T-helper 1 cell (primary cell): ENCODE data around the gene DNAJC28.
"Not testable (repeated sequence)": the region's sequence is repeated elsewhere in the genome, so short reads cannot be mapped to it uniquely, and the experiment has no call there.

Experiments used
- DNase-seq, 5 donors: peaks; one replicate each; pipeline ENCODE4 v3.0.0-alpha.2; 2012 to 2020
- total RNA-seq, 4 donors: gene quantifications; one replicate each; lab custom pipeline; 2026; lab: John Stamatoyannopoulos, UW

Gene DNAJC28, protein sequence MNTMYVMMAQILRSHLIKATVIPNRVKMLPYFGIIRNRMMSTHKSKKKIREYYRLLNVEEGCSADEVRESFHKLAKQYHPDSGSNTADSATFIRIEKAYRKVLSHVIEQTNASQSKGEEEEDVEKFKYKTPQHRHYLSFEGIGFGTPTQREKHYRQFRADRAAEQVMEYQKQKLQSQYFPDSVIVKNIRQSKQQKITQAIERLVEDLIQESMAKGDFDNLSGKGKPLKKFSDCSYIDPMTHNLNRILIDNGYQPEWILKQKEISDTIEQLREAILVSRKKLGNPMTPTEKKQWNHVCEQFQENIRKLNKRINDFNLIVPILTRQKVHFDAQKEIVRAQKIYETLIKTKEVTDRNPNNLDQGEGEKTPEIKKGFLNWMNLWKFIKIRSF
- total RNA-seq, result 0.54 to 1.2 (median 0.68) reads per million in 4 donors

DNA sequence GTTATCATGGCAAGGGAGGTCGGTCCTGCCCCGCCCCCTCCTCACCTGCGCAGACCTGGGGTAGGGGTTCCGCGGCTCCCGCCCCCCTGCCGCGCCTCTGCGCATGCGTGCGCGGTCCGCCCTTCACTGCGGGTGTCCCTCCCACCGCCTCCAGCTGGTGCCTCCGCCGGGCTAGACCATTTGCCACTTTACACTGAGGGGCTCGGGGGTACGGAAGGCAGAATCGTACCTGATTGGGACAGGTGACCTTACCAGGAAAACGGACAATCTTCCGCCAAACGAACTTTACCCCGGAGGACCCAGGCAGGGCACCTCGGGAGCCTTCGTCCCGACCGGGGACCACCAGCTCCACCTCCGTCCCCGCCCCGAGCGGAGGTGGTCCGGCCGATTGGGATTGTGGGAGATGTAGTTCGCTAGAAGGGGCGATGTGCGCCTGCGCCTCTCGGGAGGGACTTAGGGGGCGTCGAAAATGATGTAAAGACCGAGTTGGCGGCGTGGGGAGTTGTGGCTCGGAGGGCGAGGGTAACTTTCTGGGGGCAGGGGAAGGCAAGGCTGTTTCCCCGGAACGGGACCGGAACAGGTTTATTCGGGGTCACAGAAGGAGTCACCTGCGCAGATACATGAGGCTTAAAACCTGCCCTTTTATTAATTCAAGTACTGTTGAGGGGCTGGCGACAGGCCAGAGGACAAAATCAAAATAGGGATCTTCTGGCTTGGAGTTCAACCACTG is at the start of gene DNAJC28:
DNAJC28 (minus strand) TSS at position 344 of the 730 bp plus-strand sequence. CDS start 2,323 bp downstream, outside the sequence.
- peak; percentile 85 to 93 (median 88) for DNase-seq

DNA sequence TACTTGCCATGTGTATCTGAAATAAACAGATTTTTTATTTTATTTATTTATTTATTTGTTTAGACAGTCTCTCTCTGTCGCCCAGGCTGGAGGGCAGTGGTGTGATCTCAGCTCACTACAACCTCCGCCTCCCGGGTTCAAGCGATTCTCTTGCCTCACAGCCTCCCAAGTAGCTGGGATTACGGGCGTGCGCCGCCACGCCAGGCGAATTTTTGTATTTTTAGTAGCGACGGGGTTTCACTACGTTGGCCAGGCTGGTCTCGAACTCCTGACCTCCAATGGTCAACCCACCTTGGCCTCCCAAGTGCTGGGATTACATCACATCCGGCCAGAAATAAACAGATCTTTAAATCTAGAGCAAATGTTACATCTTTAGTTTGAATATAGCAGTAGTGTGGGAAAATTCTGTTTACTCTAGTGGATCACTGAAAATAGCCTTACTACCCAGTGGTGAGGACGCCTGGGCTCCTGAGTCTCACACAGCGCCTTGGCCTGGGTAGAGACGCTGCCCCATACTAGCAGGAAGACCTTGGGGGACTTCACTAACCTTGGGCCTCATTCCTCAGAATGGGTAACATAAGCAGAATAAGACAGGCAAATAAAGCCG is 49.7 kb upstream of the DNAJC28 start:
- DNase-seq, result peak in 1 of 5 donors; percentile 33

DNA sequence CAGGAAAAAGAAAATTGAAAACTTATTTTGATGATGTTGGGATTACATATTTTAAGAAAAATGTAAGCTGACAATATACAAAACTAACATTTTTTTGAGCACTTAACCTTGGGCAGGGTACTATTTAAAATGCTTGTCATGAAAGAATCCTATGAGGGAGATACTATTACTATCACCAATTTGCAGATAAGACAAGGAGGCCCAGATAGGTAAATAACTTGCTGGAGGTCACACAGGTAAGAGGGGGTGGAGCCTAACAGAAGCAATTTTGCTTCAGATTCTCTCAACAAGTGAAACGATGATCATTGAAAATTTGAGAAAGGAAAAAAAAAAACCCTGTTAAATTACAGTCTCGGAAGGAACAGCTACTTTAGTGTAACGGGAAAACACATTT is 49.2 kb upstream of the DNAJC28 start:
- no peak for DNase-seq

DNA sequence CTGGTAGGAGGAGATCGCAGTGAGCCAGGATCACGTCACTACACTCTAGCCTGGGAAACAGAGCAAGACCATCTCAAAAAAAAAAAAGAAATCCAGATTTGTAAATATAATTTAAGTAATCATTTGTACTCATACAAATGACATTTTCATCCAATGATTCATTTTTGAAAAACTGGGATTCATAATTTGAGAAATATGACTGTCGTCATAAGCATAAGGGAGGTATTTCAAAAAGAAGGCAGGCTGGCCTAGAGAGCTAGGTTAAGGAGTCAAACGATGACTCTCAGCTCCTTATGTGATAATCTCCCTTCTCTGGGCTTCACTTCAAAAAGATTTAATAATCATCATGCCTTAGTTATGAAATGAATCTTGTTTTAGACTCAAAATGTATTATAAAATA is 48.1 kb upstream of the DNAJC28 start:
- no peak for DNase-seq

DNA sequence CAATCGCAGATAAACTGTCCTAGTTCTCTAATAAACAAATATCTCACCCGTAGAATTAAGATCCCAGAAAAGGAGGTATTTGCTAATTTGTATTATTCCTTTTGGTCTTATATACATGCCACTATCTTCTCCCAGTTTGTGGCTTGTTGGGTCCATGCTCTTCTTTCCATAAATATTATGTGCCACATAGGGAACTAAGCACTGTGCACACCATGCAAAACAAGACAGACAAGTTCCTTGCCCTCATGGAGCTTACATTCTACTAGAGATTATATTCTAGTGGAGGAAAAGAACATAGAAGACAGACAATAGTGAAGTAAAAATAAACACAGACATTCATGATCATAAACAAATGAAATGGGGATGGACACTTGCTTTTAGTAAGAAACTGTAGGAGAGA is 45.7 kb upstream of the DNAJC28 start:
- DNase-seq, result no peak

DNA sequence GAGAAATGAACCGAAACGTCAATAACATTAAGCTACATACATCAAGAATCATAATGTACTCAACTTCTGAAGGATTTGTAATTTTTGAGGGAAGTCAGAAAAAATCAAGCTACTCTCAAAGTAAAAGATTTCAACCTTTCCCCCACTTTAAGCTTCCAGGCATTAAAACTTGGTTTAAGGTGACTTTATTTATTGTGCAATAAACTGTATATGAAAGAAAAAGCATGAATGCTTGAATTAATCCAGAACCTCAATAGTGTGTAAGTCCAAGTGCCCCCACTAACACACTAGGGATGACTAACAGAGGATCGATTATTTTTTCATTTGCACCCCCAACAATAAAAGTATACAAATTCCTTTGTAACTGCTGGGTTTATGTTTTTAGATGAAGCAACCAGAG is 39.5 kb upstream of the DNAJC28 start:
- DNase-seq, result no peak

DNA sequence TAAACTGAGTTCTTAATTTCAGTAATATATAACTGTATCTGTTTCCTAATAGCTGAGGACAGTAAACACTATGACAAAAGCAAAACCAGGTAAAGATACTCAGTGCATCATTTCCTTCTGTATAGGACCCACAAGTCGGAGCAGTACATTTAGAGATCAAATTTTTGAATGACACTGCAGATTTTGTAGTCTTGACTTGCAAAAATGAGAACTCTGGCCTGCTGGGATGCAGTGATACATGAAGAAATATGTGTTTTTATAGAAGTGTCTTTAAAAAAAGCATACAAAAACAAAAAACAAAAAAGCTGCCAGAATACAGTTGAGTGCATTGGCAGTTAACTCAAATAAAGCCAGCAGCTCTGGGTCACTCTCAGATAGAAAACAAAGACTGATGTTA is 31.4 kb upstream of the DNAJC28 start:
- no peak for DNase-seq

DNA sequence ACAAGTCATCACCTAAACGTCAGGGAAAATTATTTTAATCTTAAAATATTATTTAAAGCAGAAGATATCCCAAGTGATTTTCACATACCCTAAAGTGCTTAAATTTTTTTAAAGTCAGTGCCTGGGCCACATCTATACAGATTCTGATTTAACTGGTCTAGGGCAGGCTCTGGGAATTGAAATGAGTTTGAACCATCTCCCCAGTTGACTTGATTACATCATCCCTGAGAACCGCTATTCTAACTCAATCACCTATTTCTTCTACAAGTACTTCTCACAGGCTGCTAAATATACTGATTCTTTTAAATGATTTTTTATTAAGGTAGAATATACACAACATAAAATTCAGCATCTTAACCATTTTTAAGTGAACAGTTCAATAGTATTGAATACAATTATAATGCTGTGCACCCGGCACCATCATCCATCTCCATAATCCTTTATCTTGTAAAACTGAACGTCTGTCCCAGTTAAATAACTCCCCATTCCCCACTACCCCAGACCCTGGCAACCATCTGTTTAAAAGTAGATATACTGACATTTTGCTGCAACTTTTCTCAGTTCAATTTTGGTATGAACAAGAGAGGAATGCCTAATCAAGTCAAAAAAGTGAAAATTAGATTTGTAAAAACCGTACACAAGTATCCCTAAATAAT is 30.9 kb upstream of the DNAJC28 start:
- no peak for DNase-seq

DNA sequence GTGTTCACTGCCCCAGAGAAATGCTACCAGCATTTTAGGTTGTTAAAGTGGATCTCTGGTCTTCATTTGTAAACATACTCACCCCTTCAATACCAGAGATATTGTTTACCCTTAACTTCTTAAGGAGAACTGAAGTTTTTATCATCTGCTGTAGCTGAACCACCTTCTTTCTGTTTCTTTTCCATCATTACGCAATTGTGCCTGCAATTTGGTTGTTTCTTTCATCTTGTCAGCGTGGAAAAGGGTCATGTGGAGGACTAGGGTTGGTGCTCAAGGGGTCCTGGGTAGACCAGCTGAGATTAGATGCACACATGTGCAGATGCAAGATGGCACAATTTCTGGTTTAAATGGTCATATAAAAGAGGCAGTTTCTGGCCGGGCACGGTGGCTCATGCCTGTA is 27.4 kb upstream of the DNAJC28 start:
- no peak for DNase-seq

DNA sequence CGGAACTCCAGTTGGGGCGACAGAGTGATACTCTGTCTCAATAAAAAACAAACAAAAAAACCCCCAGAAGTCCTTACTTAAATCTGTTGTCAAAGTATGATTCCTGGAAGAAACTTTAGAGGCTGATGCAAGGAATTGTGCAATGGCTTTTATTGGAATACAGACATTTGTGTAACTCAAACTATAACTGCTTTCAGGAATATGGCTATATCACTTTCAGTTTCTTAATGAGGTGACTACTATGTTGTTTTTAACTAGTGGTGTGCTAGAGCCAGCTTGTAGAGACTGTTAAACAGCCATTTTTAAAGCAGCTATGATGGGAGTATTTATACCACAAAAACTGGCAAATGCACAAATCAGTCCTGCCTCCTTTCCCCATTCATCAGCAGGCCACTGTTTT is 22.7 kb upstream of the DNAJC28 start:
- DNase-seq, result peak in 1 of 5 donors; percentile 23

DNA sequence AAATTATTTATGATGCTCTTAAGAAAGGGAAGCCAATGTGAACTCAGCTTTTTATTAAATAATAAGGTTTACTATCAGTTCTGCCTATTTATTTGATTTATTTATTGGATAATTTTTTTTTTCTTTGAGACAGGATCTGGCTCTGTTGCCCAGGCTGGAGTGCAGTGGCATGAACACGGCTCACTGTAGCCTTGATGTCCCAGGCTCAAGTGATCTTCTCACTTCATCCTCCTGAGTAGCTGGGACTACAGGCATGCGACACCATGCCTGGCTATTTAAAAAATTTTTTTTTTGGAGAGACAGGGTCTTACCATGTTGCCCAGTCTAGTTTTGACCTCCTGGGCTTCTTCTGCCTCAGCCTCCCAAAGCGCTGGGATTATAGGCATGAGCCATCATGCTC is 21.0 kb upstream of the DNAJC28 start:
- DNase-seq, result no peak

DNA sequence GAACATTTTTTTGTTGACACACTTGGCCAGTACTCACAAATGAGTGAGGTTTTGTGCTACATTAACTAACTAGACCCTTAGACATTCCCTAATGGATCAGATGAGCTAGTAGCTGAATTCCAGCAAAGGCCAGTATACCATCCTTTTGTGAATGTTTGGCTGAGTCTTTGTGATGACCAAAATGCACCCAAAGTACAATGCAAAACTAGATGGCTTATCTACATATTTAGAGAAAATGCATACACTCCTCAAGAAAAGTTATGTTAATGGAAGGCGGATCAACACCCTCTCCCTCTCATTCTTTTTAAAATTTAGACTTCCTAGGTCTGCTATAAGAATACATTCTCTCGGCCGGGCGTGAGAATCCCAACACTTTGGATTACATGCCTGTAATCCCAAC is 20.1 kb upstream of the DNAJC28 start:
- DNase-seq, result no peak

DNA sequence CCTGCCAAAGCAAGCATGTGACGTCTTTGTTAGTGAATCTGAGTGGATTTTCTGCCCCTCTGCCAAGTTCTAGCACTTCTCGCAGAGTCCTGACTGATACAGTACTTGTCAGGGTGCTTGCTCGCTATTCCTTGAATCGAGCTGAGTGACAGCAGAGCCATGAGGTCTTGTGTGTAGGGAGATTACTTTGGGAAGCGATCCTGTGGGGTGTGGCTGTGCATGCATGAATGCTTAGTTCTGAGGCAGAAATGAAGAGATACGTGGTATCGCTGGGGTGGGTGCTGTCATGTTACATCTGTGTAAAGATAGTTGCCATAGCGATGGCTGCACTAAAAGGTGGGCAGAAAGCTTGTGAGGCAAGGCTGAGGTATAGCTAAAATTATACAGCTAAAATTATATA is 19.3 kb upstream of the DNAJC28 start:
- no peak for DNase-seq

DNA sequence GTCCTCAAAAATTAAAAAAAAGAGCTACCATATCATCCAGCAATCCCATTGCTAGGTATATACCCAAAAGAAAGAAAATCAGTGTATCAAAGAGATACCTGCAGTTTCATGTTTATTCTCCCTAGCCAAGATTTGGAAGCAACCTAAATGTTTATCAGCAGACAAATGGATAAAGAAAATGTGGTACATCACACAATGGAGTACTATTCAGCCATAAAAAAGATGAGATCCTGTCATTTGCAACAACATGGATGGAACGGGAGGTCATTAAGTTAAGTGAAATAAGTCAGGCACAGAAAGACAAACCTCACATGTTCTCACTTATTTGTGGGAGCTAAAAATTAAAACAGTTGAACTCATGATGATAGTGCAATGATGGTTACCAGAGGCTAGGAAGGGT is 15.5 kb upstream of the DNAJC28 start:
- not testable (repeated sequence) for DNase-seq

DNA sequence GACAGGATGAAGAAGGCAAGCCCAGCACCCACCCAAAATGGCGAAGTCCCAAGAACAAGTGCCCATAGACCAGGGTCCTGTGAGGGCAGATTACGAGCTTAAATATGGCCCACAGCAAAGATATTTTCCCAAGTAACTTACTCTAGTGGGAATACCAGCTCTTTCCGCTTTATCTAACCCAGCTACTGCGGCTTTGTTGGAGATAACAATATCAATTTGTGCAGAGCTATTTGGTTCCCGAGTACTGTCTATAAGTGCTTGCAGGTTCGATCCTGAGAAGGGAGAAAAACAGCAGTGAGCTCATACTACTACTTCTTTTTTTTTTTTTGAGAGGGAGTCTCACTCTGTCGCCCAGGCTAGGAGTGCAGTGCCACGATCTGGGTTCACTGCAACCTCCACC is 14.3 kb upstream of the DNAJC28 start:
- DNase-seq, result no peak

DNA sequence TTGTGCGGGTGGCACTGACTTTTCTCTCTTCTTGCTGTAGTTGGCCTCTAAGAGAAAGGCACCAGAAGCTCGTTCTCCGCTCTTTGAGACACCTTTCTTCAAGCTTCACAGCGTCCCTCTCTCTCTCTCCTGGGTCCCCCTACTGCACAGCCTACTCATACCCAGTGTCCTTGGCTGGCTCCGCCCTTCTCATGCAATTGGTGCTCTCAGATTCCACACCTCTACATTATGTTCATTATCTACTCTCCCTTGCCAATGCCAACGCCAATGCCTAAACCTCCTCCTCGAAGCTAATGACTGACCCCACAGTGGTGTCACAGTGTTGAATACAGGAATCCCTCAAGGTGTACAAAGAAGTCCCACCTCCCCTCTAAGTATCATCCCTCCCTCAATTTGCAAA is 4.8 kb upstream of the DNAJC28 start:
- no peak for DNase-seq

DNA sequence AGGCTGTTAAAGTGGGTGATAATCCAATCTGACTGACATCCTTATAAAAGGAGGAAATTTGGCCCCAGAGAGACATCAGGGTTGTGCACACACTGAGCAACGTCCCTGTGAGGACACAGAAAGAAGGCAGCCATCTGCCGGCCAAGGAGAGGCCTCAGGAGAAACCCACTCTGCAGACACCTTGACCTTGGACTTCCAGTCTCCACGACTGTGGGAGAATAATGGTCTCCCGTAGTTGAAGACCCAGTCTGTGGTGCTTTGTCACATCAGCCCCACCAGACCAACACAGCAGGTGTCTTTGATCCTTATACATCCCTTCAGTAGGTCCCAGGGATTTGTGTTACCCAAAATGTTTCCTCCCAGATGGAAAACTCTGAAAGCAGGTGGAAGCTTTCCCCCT is 4.2 kb upstream of the DNAJC28 start:
- DNase-seq, result no peak

DNA sequence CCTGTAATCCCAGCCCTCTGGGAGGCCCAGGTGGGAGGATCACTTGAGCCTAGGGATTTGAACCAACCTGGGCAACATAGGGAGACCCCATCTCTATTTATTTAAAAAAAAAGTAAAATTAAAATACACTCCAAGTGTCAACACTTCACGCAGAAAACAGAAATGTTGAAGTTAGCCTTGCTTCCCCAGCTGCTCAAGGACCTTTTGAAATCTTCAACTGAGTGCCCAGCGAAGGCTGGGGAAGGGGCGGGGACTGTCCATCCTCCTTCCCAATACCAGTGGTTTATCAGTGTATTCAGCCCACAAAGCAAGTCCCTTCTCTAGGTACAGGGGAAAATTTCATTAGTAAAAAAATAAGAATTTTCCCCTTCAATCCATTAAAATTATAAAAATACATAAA is 2.2 kb upstream of the DNAJC28 start:
- no peak for DNase-seq

DNA sequence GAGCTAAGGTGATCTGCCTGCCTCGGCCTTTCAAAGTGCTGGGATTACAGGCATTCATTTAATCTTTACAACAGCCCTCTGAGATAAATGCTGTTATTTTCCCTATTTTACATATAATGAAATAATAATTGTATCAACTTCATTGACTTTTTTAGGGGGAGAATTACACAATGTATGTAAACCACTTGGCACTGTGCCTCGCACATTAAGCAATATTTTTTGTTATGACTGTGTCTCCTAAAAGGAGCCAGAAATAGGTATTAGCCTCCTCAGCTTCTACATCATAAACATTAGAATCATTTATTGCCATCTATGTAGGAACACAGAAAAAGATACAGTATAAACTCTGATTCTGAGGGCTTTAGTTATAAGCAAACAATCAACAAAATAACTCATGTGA is 1.1 kb upstream of the DNAJC28 start:
- no peak for DNase-seq

DNA sequence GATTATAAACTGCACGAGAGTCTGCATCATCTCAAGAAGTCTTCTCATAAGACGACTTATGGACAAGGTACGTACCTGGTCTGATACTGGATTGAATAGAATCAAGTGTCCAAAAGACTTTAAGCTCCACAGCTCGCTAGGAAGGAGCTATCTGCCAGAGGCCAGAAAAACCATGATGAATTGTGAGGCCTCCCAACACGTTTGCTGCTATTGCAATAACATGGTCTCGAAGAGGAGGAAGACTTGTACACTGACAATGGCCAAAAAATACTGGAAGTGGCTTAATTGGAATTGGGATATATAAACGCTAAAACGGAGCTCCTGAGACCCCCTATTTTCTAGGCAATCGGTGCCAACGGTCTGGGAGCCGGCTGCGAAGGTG is 534 bp downstream of the DNAJC28 start:
- DNase-seq, result no peak

DNA sequence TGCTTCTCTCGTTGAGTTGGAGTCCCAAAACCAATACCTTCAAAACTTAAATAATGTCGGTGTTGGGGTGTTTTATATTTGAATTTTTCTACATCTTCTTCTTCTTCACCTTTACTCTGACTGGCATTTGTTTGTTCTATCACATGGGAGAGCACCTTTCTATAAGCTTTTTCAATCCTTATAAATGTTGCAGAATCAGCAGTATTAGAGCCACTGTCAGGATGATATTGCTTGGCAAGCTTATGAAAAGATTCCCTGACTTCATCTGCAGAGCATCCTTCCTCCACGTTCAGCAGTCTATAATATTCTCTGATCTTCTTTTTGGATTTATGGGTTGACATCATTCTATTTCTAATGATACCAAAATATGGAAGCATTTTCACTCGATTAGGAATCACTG is 2.6 kb downstream of the DNAJC28 start:
- DNase-seq, result no peak

DNA sequence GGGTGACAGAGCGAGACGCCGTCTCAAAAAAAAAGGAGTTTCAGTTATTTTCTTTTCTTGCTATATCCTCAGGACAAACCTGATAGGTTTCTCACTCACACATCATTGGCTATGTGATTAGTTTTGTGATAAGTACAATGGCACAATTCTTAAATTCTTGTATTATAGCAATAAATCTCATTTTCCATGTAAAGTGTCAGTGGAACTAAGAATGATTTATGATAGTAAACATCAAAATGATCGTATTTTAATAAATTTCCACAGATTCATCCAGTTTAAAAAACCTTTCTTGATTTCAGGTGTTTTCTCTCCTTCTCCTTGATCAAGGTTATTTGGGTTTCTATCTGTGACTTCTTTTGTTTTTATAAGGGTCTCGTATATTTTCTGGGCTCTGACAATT is 3.5 kb downstream of the DNAJC28 start:
- no peak for DNase-seq

DNA sequence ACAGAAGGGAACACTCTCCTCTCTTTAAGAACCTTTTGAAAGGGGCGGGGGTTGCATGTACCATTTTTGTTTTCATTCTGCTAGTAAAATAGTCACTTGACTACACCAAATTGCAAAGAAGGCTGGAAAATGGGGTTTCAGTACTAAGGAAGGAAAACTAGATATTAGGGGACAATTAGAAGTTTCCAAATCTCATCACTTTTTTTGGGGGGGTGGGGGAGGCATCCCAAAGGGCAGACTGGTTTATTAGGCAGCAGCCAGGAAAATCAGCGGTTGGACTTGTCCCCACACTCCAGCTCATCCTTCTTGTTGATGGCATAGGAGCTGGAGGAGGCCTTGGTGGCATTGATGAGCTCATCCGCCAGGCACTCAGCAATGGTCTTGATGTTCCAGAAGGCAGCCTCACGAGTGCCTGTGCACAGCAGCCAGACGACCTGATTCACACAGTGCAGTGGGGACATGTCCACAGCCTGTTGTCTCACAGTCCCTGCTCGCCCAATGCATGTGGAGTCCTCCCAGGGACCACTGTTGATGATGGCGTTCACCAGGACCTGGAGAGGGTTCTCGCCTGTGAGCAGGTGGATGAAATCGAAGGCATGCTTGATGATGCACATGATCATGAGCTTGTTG is 10.1 kb downstream of the DNAJC28 start:
- DNase-seq, result no peak
